Left ventricle myocardium inferior (tissue), 1 donor: ENCODE data around the gene PERM1. TPM values are rescaled to one million over a fixed set of nuclear protein-coding genes. Genes with fewer than 3 reads are reported as not detected.

Experiments used
- DNase-seq: peaks from one replicate; pipeline ENCODE4 v3.0.0-alpha.2; 2020
- H3K27ac ChIP-seq: fragments of 200-600 bp; replicated peaks from 2 replicates; pipeline ENCODE4 v1.8.0; 2021
- H3K27me3 ChIP-seq: fragments of 200-600 bp; 2 replicates; pipeline ENCODE4 v1.8.0; 2021; ENCODE audit warnings: low read depth
- H3K36me3 ChIP-seq: fragments of 200-600 bp; 2 replicates; pipeline ENCODE4 v1.8.0; 2021
- H3K4me1 ChIP-seq: fragments of 200-600 bp; 2 replicates; pipeline ENCODE4 v1.8.0; 2021
- H3K4me3 ChIP-seq: fragments of 200-600 bp; 2 replicates; pipeline ENCODE4 v1.8.0; 2021; ENCODE audit warnings: mild to moderate bottlenecking, moderate library complexity
- H3K9me3 ChIP-seq: fragments of 200-600 bp; replicated peaks from 2 replicates; pipeline ENCODE4 v1.8.0; 2021
- CTCF ChIP-seq: fragments of 200-600 bp; IDR thresholded peaks from 2 replicates; pipeline ENCODE4 v1.8.0; 2021; ENCODE audit warnings: antibody characterized with exemption, mild to moderate bottlenecking, borderline replicate concordance
- intact Hi-C: fragments of 100-400 bp; cut with micrococcal nuclease; formaldehyde crosslinking; loops from one replicate; pipeline ENCODE4 v1.11.0; 2022
- total RNA-seq: library from RNA; stranded (reverse); fragmentation: NEBNext Ultra II Directional; extraction: Animal tissue kit (Norgen Biotek cat#: 25700); gene quantifications from one replicate; pipeline ENCODE4 v1.2.1, GENCODE V29; 2021
- donor health status: DM: no; HTN: yes; CAD: no; lungs with severe emphysema.

Gene PERM1
- total RNA-seq, 1 donor from 2014 or later: 160 TPM

GRCh38 chr1:938711-939489 lies 43.0 kb downstream of the PERM1 start:
- no peak overlapping the region for H3K4me3 ChIP-seq
- no peak for DNase-seq
- H3K36me3 ChIP-seq: no peaks in the 10 kb centered on the region
- TF ChIP-seq CTCF: no peak
- no peak overlapping the region for H3K27ac ChIP-seq
- H3K4me1 ChIP-seq: peaks cover 62% of the 10 kb centered on the region
- intact Hi-C loops: no loop called here
- H3K27me3 ChIP-seq: peaks cover 92% of the 10 kb centered on the region
- H3K9me3 ChIP-seq: no peaks in the 10 kb centered on the region

DNA sequence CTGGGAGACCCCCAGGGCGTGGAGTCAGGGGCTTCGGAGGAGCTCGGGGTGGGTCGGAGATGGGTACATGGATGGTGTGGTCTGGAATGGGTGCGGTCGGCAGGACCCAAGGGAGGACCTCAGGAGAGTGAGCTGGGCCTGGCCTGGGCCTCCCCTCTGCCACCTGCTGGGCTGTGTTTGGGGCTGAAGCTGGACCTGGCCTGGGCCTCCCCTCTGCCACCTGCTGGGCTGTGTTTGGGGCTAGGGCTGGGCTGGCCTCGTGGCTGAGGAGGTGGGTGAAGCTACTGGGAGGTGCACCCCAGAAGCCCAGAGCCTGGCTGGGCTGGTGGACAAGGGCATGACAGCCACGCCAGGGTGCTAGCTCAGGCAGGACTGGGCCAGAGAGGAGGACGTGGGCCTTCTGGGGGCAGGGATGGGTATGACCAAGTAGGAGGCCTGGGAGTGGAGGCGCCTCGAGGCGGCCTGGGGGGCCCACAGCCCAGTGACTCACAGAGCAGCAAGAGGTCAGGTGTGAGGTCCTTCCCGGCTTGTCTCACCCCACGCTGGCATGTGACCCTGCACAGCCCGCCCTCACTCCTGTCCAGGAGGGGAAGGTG lies 43.7 kb downstream of the PERM1 start:
- intact Hi-C loops: no loop called here
- H3K4me3 ChIP-seq: no peak overlapping the region
- TF ChIP-seq CTCF: peak; percentile 62
- H3K4me1 ChIP-seq: peaks cover 55% of the 10 kb centered on the region
- H3K9me3 ChIP-seq: no peaks in the 10 kb centered on the region
- DNase-seq: no peak
- no peak overlapping the region for H3K27ac ChIP-seq
- H3K27me3 ChIP-seq: peaks cover 91% of the 10 kb centered on the region
- no peaks in the 10 kb centered on the region for H3K36me3 ChIP-seq

GRCh38 chr1:937521-937920 lies 44.4 kb downstream of the PERM1 start:
- intact Hi-C loops: no loop called here
- H3K36me3 ChIP-seq: no peaks in the 10 kb centered on the region
- no peak for DNase-seq
- H3K4me1 ChIP-seq: peaks cover 48% of the 10 kb centered on the region
- no peak overlapping the region for H3K4me3 ChIP-seq
- H3K27ac ChIP-seq: no peak overlapping the region
- TF ChIP-seq CTCF: no peak
- H3K9me3 ChIP-seq: no peaks in the 10 kb centered on the region
- peaks cover 91% of the 10 kb centered on the region for H3K27me3 ChIP-seq

GRCh38 chr1:936348-937264 lies 45.3 kb downstream of the PERM1 start:
- Histone ChIP-seq H3K4me3 (no peak overlapping the region), H3K27me3 (peaks cover 91% of the 10 kb centered on the region), H3K27ac (no peak overlapping the region), H3K4me1 (peaks cover 39% of the 10 kb centered on the region), H3K36me3 (no peaks in the 10 kb centered on the region), H3K9me3 (no peaks in the 10 kb centered on the region)
- intact Hi-C loops: no loop called here
- no peak for TF ChIP-seq CTCF
- no peak for DNase-seq

GRCh38 chr1:935751-936231 lies 46.1 kb downstream of the PERM1 start:
- Histone ChIP-seq H3K4me1 (peaks cover 31% of the 10 kb centered on the region), H3K27me3 (peaks cover 91% of the 10 kb centered on the region), H3K4me3 (peak overlapping the region; percentile 4), H3K27ac (no peak overlapping the region), H3K9me3 (no peaks in the 10 kb centered on the region), H3K36me3 (no peaks in the 10 kb centered on the region)
- no peak for TF ChIP-seq CTCF
- DNase-seq: no peak
- intact Hi-C loops: no loop called here
